Psoas muscle (tissue), 8 donors: ENCODE measurements around the gene HOPX. TPM values are rescaled to one million over a fixed set of nuclear protein-coding genes. Genes with fewer than 3 reads are reported as not detected.

Experiments used
- ATAC-seq, 4 donors: fragments of 200-7000 bp; cut with Tn5 transposase; one replicate each; pipeline ENCODE4 v1.9.1; 2020; ENCODE audit warnings: moderate library complexity in 3 of 4, mild to moderate bottlenecking in 2 of 4
- DNase-seq, 2 donors: peaks; one replicate each; pipeline ENCODE4 v3.0.0-alpha.2; 2020
- H3K27ac ChIP-seq: fragments of 200-600 bp; one replicate; pipeline ENCODE4 v1.8.0; 2022
- H3K27me3 ChIP-seq, 3 donors: fragments of 200-600 bp in 1 of 3; one replicate each; pipeline versions ENCODE4 v1.6.1 to v1.8.0; 2013 to 2022; ENCODE audit warnings: low read length in 2 of 3, mild to moderate bottlenecking in 2 of 3, moderate library complexity in 1 of 3; ENCODE audit not compliant: insufficient read depth in 3 of 3
- H3K36me3 ChIP-seq, 2 donors: fragments of 200-600 bp in 1 of 2; one replicate each; pipeline versions ENCODE4 v1.6.1 to v1.8.0; 2013 to 2022; ENCODE audit warnings: low read depth in 1 of 2, mild to moderate bottlenecking in 1 of 2, moderate library complexity in 1 of 2; ENCODE audit not compliant: insufficient read depth in 1 of 2
- H3K4me1 ChIP-seq: fragments of 200-600 bp; one replicate; pipeline ENCODE4 v1.8.0; 2022
- H3K4me3 ChIP-seq: fragments of 200-600 bp; one replicate; pipeline ENCODE4 v1.8.0; 2022; ENCODE audit warnings: mild to moderate bottlenecking
- H3K9me3 ChIP-seq: fragments of 200-600 bp; one replicate; pipeline ENCODE4 v1.8.0; 2022
- CTCF ChIP-seq: fragments of 200-600 bp; IDR thresholded peaks from one replicate; pipeline ENCODE4 v1.8.0; 2022; ENCODE audit warnings: antibody characterized with exemption
- WGBS, 3 donors: extraction: QIAGEN DNeasy Blood & Tissue Kit; methylation state at CpG; one replicate each; pipeline versions ENCODE4 v1.1.6 to v1.1.7; 2013; 5-methylcytosine and 5-hydroxymethylcytosine counted together
- intact Hi-C, 2 donors: fragments of 100-400 bp; cut with DNase I; formaldehyde crosslinking; loops; one replicate each; pipeline versions ENCODE4 v1.11.0 to v1.14.2; 2022
- polyA plus RNA-seq, 3 donors: library from polyadenylated mRNA; stranded (reverse); fragments of 200-250 nt; gene quantifications; one replicate each; pipeline ENCODE4 v1.2.3, GENCODE V29; 2013
- total RNA-seq, 4 donors: library from RNA; stranded (reverse); fragmentation: NEBNext Ultra II Directional in 2 of 4; extraction: Animal tissue kit (Norgen Biotek cat#: 25700) in 2 of 4; gene quantifications; one replicate each; pipeline versions ENCODE4 v1.2.1 to v1.2.4, GENCODE V29; 2021 to 2023
- donor health status: healthy with polysubstance abuse.
- donor health status: DM: no; HTN: no; CAD: no; lungs with moderate emphysema.
- donor health status: Bipolar disorder and iron deficiency.
- donor health status: healthy.
- donor health status: DM: yes; HTN: yes; CAD: no.
- donor health status: DM: no; HTN: no; CAD: no.
- donor health status: DM: no; HTN: no; CAD: no.
- donor health status: DM: yes; HTN: yes; CAD: no.

HOPX gene
- total and polyA plus RNA-seq, 7 donors = 4.0 to 9.8 (median 5.9) TPM

GRCh38 chr4:56648021-56648823 is 32.9 kb downstream of the HOPX start:
- no peak for DNase-seq
- intact Hi-C loops = no loop called here
- Histone ChIP-seq H3K36me3 (no peaks in the 10 kb centered on the region), H3K4me3 (no peak overlapping the region), H3K27me3 (no peaks in the 10 kb centered on the region), H3K27ac (no peak overlapping the region), H3K9me3 (no peaks in the 10 kb centered on the region), H3K4me1 (no peaks in the 10 kb centered on the region)
- WGBS, 3 donors = 96 to 99% (median 98%) methylated on average over 5 of the region's 5 CpGs
- no peak for TF ChIP-seq CTCF
- ATAC-seq = no peak

- WGBS, 3 donors = 86 to 95% (median 94%) methylated on average over 1 of the region's 1 CpG
Observed at GRCh38 chr4:56646341-56646740, 34.8 kb downstream of the HOPX start.

DNA sequence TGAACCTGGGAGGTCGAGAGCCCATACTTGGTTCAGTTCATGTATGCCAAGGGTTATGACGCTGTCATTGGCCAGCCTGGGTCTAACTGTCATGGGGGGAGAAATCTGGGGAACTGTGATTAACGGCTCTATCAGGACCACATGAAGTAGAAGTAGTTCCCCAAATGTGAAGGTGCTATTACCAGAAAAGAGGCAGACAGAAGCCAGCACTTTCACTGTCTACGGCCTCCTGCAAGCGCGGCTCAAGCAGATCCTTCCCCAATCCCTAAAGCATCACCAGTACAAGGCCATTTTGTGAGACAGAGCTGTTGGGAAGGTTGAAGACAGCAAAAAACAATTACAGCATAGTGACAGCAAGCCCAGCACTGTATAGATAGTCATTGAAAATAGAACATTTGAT is 37.5 kb downstream of the HOPX start:
- Histone ChIP-seq H3K27me3 (no peaks in the 10 kb centered on the region), H3K27ac (no peak overlapping the region), H3K9me3 (no peaks in the 10 kb centered on the region), H3K4me3 (no peak overlapping the region), H3K4me1 (no peaks in the 10 kb centered on the region), H3K36me3 (no peaks in the 10 kb centered on the region)
- DNase-seq = no peak
- intact Hi-C loops = no loop called here
- ATAC-seq = no peak
- TF ChIP-seq CTCF = no peak
- 93 to 95% (median 95%) methylated on average over 6 of the region's 6 CpGs for WGBS, 3 donors

More at GRCh38 chr4:56646341-56646740, 34.8 kb downstream of the HOPX start:
- DNase-seq (no peak), ATAC-seq (no peak)
- H3K27ac ChIP-seq = no peak overlapping the region
- no peak overlapping the region for H3K4me3 ChIP-seq
- intact Hi-C loops = no loop called here
- H3K4me1 ChIP-seq = no peaks in the 10 kb centered on the region
- TF ChIP-seq CTCF = no peak
- no peaks in the 10 kb centered on the region for H3K9me3 ChIP-seq
- no peaks in the 10 kb centered on the region for H3K36me3 ChIP-seq
- no peaks in the 10 kb centered on the region for H3K27me3 ChIP-seq

DNA sequence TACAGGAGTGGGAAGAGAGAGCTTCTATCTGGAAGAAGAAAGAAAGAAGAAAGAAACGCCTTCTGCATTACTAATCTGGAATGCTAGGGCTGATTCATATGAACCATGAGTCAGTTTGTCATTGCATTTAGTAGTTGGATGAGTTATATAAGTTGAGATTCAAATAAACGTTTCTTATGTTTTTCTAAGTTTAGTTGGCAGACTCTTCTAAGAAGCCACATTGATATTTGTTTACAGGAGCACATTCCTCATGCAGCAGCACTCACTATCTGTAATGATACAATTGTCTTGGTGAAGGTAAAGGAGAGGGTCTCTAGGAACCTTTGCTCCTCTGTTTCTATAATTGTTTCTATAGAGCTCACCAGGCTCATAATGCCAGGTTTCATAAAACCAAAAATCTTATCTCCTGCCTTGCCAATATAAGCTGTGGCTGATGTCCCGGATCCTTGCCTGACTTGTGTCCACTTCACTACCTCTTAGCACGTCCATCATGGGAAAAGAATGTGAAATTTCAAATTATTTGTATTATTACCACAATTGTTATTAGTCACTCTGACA is 39.5 kb downstream of the HOPX start:
- ATAC-seq (no peak), DNase-seq (no peak)
- Histone ChIP-seq H3K27me3 (no peaks in the 10 kb centered on the region), H3K27ac (no peak overlapping the region), H3K4me1 (no peaks in the 10 kb centered on the region), H3K9me3 (no peaks in the 10 kb centered on the region), H3K4me3 (no peak overlapping the region), H3K36me3 (no peaks in the 10 kb centered on the region)
- TF ChIP-seq CTCF = no peak
- intact Hi-C loops = no loop called here
- WGBS, 3 donors = 60 to 73% (median 68%) methylated on average over 4 of the region's 4 CpGs
